Glomerular visceral epithelial cell (primary cell): ENCODE measurements around the gene VPS41.
A peak's percentile ranks its signal among the peaks of the same experiment; 100 is the strongest.

ENCODE experiments used
- DNase-seq: peaks from one replicate; pipeline ENCODE4 v3.0.0-alpha.2; 2016; ENCODE audit errors: extremely low spot score

Gene VPS41

GRCh38 chr7:38736138-38736537 is 172.9 kb downstream of the VPS41 start:
- no peak for DNase-seq

- no peak for DNase-seq
Measured at GRCh38 chr7:38731215-38731614, 177.8 kb downstream of the VPS41 start.

- DNase-seq: peak; percentile 20
Measured at GRCh38 chr7:38728145-38728544, 180.8 kb downstream of the VPS41 start.

GRCh38 chr7:38727184-38727940 is 181.6 kb downstream of the VPS41 start:
- no peak for DNase-seq

- no peak for DNase-seq
Measured at GRCh38 chr7:38723327-38723726, 185.7 kb downstream of the VPS41 start.

GRCh38 chr7:38716397-38716796 is 192.6 kb downstream of the VPS41 start:
- no peak for DNase-seq

- no peak for DNase-seq
Measured at GRCh38 chr7:38709123-38709522, 199.9 kb downstream of the VPS41 start.

- DNase-seq: no peak
Measured at GRCh38 chr7:38704751-38705150, 204.2 kb downstream of the VPS41 start.

- DNase-seq: no peak
Measured at GRCh38 chr7:38704041-38704547, 204.9 kb downstream of the VPS41 start.

- no peak for DNase-seq
Measured at GRCh38 chr7:38703093-38703492, 205.9 kb downstream of the VPS41 start.

GRCh38 chr7:38702002-38702535 is 206.9 kb downstream of the VPS41 start:
- no peak for DNase-seq

GRCh38 chr7:38700116-38700515 is 208.9 kb downstream of the VPS41 start:
- DNase-seq: no peak

GRCh38 chr7:38699471-38699870 is 209.5 kb downstream of the VPS41 start:
- DNase-seq: no peak

GRCh38 chr7:38694326-38694725 is 214.7 kb downstream of the VPS41 start:
- no peak for DNase-seq

- no peak for DNase-seq
Measured at GRCh38 chr7:38686888-38687287, 222.1 kb downstream of the VPS41 start.

- no peak for DNase-seq
Measured at GRCh38 chr7:38685851-38686250, 223.1 kb downstream of the VPS41 start.

- DNase-seq: no peak
Measured at GRCh38 chr7:38682606-38683005, 226.4 kb downstream of the VPS41 start.

- no peak for DNase-seq
Measured at GRCh38 chr7:38681882-38682281, 227.1 kb downstream of the VPS41 start.

- no peak for DNase-seq
Measured at GRCh38 chr7:38679419-38679818, 229.6 kb downstream of the VPS41 start.

- no peak for DNase-seq
Measured at GRCh38 chr7:38678698-38679054, 230.3 kb downstream of the VPS41 start.

- DNase-seq: no peak
Measured at GRCh38 chr7:38677981-38678697, 230.9 kb downstream of the VPS41 start.

GRCh38 chr7:38675494-38676106 is 233.4 kb downstream of the VPS41 start:
- no peak for DNase-seq

- no peak for DNase-seq
Measured at GRCh38 chr7:38674513-38674912, 234.5 kb downstream of the VPS41 start.
